PC-9 (cell line): ENCODE measurements around the gene UTF1. TPM values are rescaled to one million over a fixed set of nuclear protein-coding genes. Genes with fewer than 3 reads are reported as not detected.

Experiments
- BruUV-seq: library from RNA; stranded (reverse); fragments of 400-500 nt; replicated peaks from 2 replicates; lab custom pipeline; 2021; lab: Mats Ljungman, UMichigan
- CTCF ChIA-PET: fragments of 300-600 bp; sonication (Branson Sonifier 250); formaldehyde crosslinking; loops from one replicate; lab custom pipeline; 2022; ENCODE audit warnings: antibody characterized with exemption; lab: Charles Lee
- POLR2A ChIA-PET: fragments of 300-600 bp; sonication (Branson Sonifier 250); formaldehyde crosslinking; loops from one replicate; lab custom pipeline; 2022; ENCODE audit warnings: antibody characterized with exemption; ENCODE audit not compliant: unreplicated experiment; lab: Charles Lee
- DNase-seq, 2 experiments: peaks; one replicate each; pipeline versions ENCODE4 v3.0.0 to v3.0.0-alpha.2; 2015 to 2022; ENCODE audit warnings: mixed read lengths in 1 of 2
- H2AFZ ChIP-seq: fragments of 200-600 bp; sonication (generic); 2 replicates; pipeline ENCODE4 v1.8.1; 2017; ENCODE audit warnings: antibody characterized with exemption
- H3F3A ChIP-seq: fragments of 200-600 bp; sonication (generic); 2 replicates; pipeline ENCODE4 v1.8.1; 2017; ENCODE audit warnings: antibody characterized with exemption, mild to moderate bottlenecking, low read depth; ENCODE audit not compliant: insufficient read depth
- H3K27ac ChIP-seq: fragments of 200-600 bp; sonication (generic); 2 replicates; pipeline ENCODE4 v1.6.1; 2016; ENCODE audit warnings: mixed run types
- H3K27me3 ChIP-seq: fragments of 200-600 bp; sonication (generic); 2 replicates; pipeline ENCODE4 v1.6.1; 2016; ENCODE audit warnings: low read depth, mixed run types; ENCODE audit not compliant: insufficient read depth
- H3K36me3 ChIP-seq: fragments of 200-600 bp; sonication (generic); 2 replicates; pipeline ENCODE4 v1.6.1; 2016; ENCODE audit warnings: low read depth, mixed run types
- H3K4me1 ChIP-seq: fragments of 200-600 bp; sonication (generic); replicated peaks from 2 replicates; pipeline ENCODE4 v1.6.1; 2016; ENCODE audit warnings: mixed run types; ENCODE audit not compliant: insufficient read depth
- H3K4me2 ChIP-seq: fragments of 200-600 bp; sonication (generic); 2 replicates; pipeline ENCODE4 v1.6.1; 2017; ENCODE audit warnings: mixed run types
- H3K4me3 ChIP-seq: fragments of 200-600 bp; sonication (generic); 2 replicates; pipeline ENCODE4 v1.6.1; 2016; ENCODE audit warnings: mixed run types
- H3K79me2 ChIP-seq: fragments of 200-600 bp; sonication (generic); 2 replicates; pipeline ENCODE4 v1.6.1; 2017; ENCODE audit warnings: low read depth, mixed run types
- H3K9me2 ChIP-seq: fragments of 200-600 bp; sonication (generic); 2 replicates; pipeline ENCODE4 v1.8.1; 2017; ENCODE audit warnings: mild to moderate bottlenecking; ENCODE audit not compliant: insufficient read depth
- H3K9me3 ChIP-seq: fragments of 200-600 bp; sonication (generic); 2 replicates; pipeline ENCODE4 v1.8.1; 2016; ENCODE audit warnings: low read depth; ENCODE audit not compliant: insufficient read depth
- H4K20me1 ChIP-seq: fragments of 200-600 bp; sonication (generic); 2 replicates; pipeline ENCODE4 v1.8.1; 2017; ENCODE audit not compliant: insufficient read depth
- CTCF ChIP-seq: fragments of 200-600 bp; sonication (generic); conservative IDR thresholded peaks from 2 replicates; pipeline ENCODE4 v1.6.1; 2017; ENCODE audit warnings: mixed run types, antibody characterized with exemption, mild to moderate bottlenecking, moderate library complexity
- EZH2 ChIP-seq: fragments of 200-600 bp; sonication (generic); IDR thresholded peaks from 2 replicates; pipeline ENCODE4 v1.8.0; 2017; ENCODE audit warnings: antibody characterized with exemption, low read depth
- intact Hi-C: fragments of 100-400 bp; cut with micrococcal nuclease; formaldehyde crosslinking; loops from one replicate; pipeline ENCODE4 v1.10.0; 2022; ENCODE audit not compliant: unreplicated experiment
- total RNA-seq: library from RNA; stranded (reverse); gene quantifications from 2 replicates; pipeline ENCODE4 v1.2.3, GENCODE V29; 2021

UTF1 gene
- total RNA-seq, 1 experiment from 2014 or later = not detected

GRCh38 chr10:133214468-133215410 lies 15.3 kb upstream of the UTF1 start:
- Histone ChIP-seq H3K9me2 (no peaks in the 10 kb centered on the region), H3K36me3 (no peaks in the 10 kb centered on the region), H3K4me3 (no peak overlapping the region), H3K27me3 (peaks cover 46% of the 10 kb centered on the region), H3K9me3 (no peaks in the 10 kb centered on the region), H3K79me2 (no peaks in the 10 kb centered on the region), H2AFZ (no peak overlapping the region), H3K4me1 (no peaks in the 10 kb centered on the region), H3K27ac (no peak overlapping the region), H3F3A (no peaks in the 10 kb centered on the region), H3K4me2 (no peak overlapping the region), H4K20me1 (no peaks in the 10 kb centered on the region)
- DNase-seq = no peak
- intact Hi-C loops = no loop called here
- ChIA-PET CTCF (no interaction called here), POLR2A (interaction anchor here (0.6 kb wide), 1 partner anchor 89 kb away, joined by 3 read pairs; no protein-coding TSS in a partner anchor)
- no peak for TF ChIP-seq CTCF
- no peak for TF ChIP-seq EZH2
- BruUV-seq = no TSS peak

- Histone ChIP-seq H3K36me3 (no peaks in the 10 kb centered on the region), H3K4me2 (no peak overlapping the region), H3K4me1 (no peaks in the 10 kb centered on the region), H3K27ac (no peak overlapping the region), H4K20me1 (no peaks in the 10 kb centered on the region), H2AFZ (no peak overlapping the region), H3K9me2 (no peaks in the 10 kb centered on the region), H3K9me3 (no peaks in the 10 kb centered on the region), H3K27me3 (peaks cover 46% of the 10 kb centered on the region), H3K79me2 (no peaks in the 10 kb centered on the region), H3F3A (no peaks in the 10 kb centered on the region), H3K4me3 (no peak overlapping the region)
- no peak for TF ChIP-seq CTCF
- TF ChIP-seq EZH2 = no peak
- ChIA-PET POLR2A (no interaction called here), CTCF (no interaction called here)
- intact Hi-C loops = no loop called here
- no peak for DNase-seq
- BruUV-seq = no TSS peak
Observed at GRCh38 chr10:133215586-133215985, 14.4 kb upstream of the UTF1 start.

GRCh38 chr10:133216776-133217175 lies 13.2 kb upstream of the UTF1 start:
- Histone ChIP-seq H2AFZ (no peak overlapping the region), H4K20me1 (no peaks in the 10 kb centered on the region), H3K36me3 (no peaks in the 10 kb centered on the region), H3K9me3 (no peaks in the 10 kb centered on the region), H3K27ac (no peak overlapping the region), H3K4me2 (no peak overlapping the region), H3F3A (no peaks in the 10 kb centered on the region), H3K9me2 (no peaks in the 10 kb centered on the region), H3K4me1 (no peaks in the 10 kb centered on the region), H3K4me3 (no peak overlapping the region), H3K79me2 (no peaks in the 10 kb centered on the region), H3K27me3 (peaks cover 43% of the 10 kb centered on the region)
- no TSS peak for BruUV-seq
- ChIA-PET CTCF (no interaction called here), POLR2A (no interaction called here)
- no peak for TF ChIP-seq EZH2
- no peak for TF ChIP-seq CTCF
- intact Hi-C loops = no loop called here
- no peak for DNase-seq
